WTC11 (cell line): ENCODE measurements around the gene MRPS21. TPM values are rescaled to one million over a fixed set of nuclear protein-coding genes. Genes with fewer than 3 reads are reported as not detected.

Experiments
- ATAC-seq: fragments of 200-7000 bp; cut with Tn5 transposase; 2 replicates; pipeline ENCODE4 v1.10.0; 2021; ENCODE audit warnings: mild to moderate bottlenecking, moderate library complexity
- CTCF ChIA-PET: fragments of 300-600 bp; sonication (Branson Sonifier 250); formaldehyde crosslinking; loops from one replicate; lab custom pipeline; 2021; ENCODE audit warnings: antibody characterized with exemption; lab: Charles Lee
- POLR2A ChIA-PET: fragments of 350-600 bp; sonication (Branson Sonifier 250); formaldehyde crosslinking; loops from one replicate; lab custom pipeline; 2021; ENCODE audit warnings: antibody characterized with exemption; lab: Charles Lee
- DNase-seq: peaks from one replicate; pipeline ENCODE4 v3.0.0; 2021; ENCODE audit warnings: low spot score
- H3K27ac Mint-ChIP-seq: 2 replicates; pipeline ENCODE4 v1.8.0; 2021; ENCODE audit warnings: mixed read lengths
- H3K27me3 Mint-ChIP-seq: 2 replicates; pipeline ENCODE4 v1.8.0; 2021; ENCODE audit warnings: low read depth, mild to moderate bottlenecking, moderate library complexity, mixed read lengths
- H3K36me3 Mint-ChIP-seq: 2 replicates; pipeline ENCODE4 v1.8.0; 2021; ENCODE audit warnings: mixed read lengths
- H3K4me1 Mint-ChIP-seq: 2 replicates; pipeline ENCODE4 v1.8.0; 2022; ENCODE audit warnings: mixed read lengths
- H3K4me3 Mint-ChIP-seq: 2 replicates; pipeline ENCODE4 v1.8.0; 2021; ENCODE audit warnings: mild to moderate bottlenecking, moderate library complexity, mixed read lengths
- H3K9me3 Mint-ChIP-seq: 2 replicates; pipeline ENCODE4 v1.8.0; 2021; ENCODE audit warnings: mixed read lengths
- CBFB ChIP-seq: sonication (generic); formaldehyde crosslinking; IDR thresholded peaks from 2 replicates; pipeline ENCODE4 v1.8.1; 2022; ENCODE audit warnings: mild to moderate bottlenecking, low read depth, missing genetic modification reagents
- EMX1 ChIP-seq: fragments of 250-450 bp; sonication (Bioruptor Pico); IDR thresholded peaks from 2 replicates; pipeline ENCODE4 v1.8.0; 2021; ENCODE audit warnings: mild to moderate bottlenecking
- ESRRA ChIP-seq: sonication (generic); formaldehyde crosslinking; IDR thresholded peaks from 2 replicates; pipeline ENCODE4 v1.8.1; 2022; ENCODE audit warnings: mild to moderate bottlenecking, missing genetic modification reagents, borderline replicate concordance
- ETV6 ChIP-seq: sonication (generic); formaldehyde crosslinking; IDR thresholded peaks from 2 replicates; pipeline ENCODE4 v1.8.1; 2022; ENCODE audit warnings: mild to moderate bottlenecking, missing genetic modification reagents
- GABPB1 ChIP-seq: sonication (generic); formaldehyde crosslinking; IDR thresholded peaks from 2 replicates; pipeline ENCODE4 v1.8.1; 2023; ENCODE audit warnings: mild to moderate bottlenecking, missing genetic modification reagents
- NR1H2 ChIP-seq: sonication (generic); formaldehyde crosslinking; IDR thresholded peaks from 2 replicates; pipeline ENCODE4 v1.9.0; 2021; ENCODE audit warnings: mild to moderate bottlenecking, moderate library complexity, missing genetic modification reagents
- RORB ChIP-seq: fragments of 250-450 bp; sonication (Bioruptor Pico); IDR thresholded peaks from 2 replicates; pipeline ENCODE4 v1.9.0; 2021; ENCODE audit warnings: mild to moderate bottlenecking
- TEAD1 ChIP-seq: sonication (generic); formaldehyde crosslinking; IDR thresholded peaks from 2 replicates; pipeline ENCODE4 v1.8.0; 2022; ENCODE audit warnings: mild to moderate bottlenecking, missing genetic modification reagents
- TP53 ChIP-seq: sonication (generic); formaldehyde crosslinking; IDR thresholded peaks from 2 replicates; pipeline ENCODE4 v1.8.1; 2023; ENCODE audit warnings: mild to moderate bottlenecking, missing genetic modification reagents
- ZNF138 ChIP-seq: sonication (generic); formaldehyde crosslinking; conservative IDR thresholded peaks from 2 replicates; pipeline ENCODE4 v1.8.1; 2022; ENCODE audit warnings: mild to moderate bottlenecking, moderate library complexity, missing genetic modification reagents
- ZNF219 ChIP-seq: sonication (generic); formaldehyde crosslinking; IDR thresholded peaks from 2 replicates; pipeline ENCODE4 v1.8.0; 2023; ENCODE audit warnings: missing genetic modification reagents, mild to moderate bottlenecking, borderline replicate concordance
- ZNF317 ChIP-seq: sonication (generic); formaldehyde crosslinking; IDR thresholded peaks from 2 replicates; pipeline ENCODE4 v1.8.1; 2023; ENCODE audit warnings: low read depth, mild to moderate bottlenecking, moderate library complexity, missing genetic modification reagents, borderline replicate concordance
- ZNF671 ChIP-seq: fragments of 250-450 bp; sonication (Bioruptor Pico); IDR thresholded peaks from 2 replicates; pipeline ENCODE4 v1.8.0; 2021; ENCODE audit warnings: mild to moderate bottlenecking
- total RNA-seq: library from RNA; stranded (reverse); gene quantifications from 3 replicates; pipeline ENCODE4 v1.2.3, GENCODE V29; 2021
- TF ChIP-seq, protein P1 (sequence below): sonication (generic); formaldehyde crosslinking; IDR thresholded peaks from 2 replicates; pipeline ENCODE4 v1.8.0; 2022; ENCODE audit warnings: missing genetic modification reagents
- TF ChIP-seq, protein P2 (sequence below): sonication (generic); formaldehyde crosslinking; IDR thresholded peaks from 2 replicates; pipeline ENCODE4 v1.8.0; 2023; ENCODE audit warnings: mild to moderate bottlenecking, missing genetic modification reagents
- TF ChIP-seq, protein P3 (sequence below): sonication (generic); formaldehyde crosslinking; IDR thresholded peaks from 2 replicates; pipeline ENCODE4 v1.8.1; 2023; ENCODE audit warnings: mild to moderate bottlenecking, missing genetic modification reagents
- TF ChIP-seq, protein P4 (sequence below): fragments of 250-450 bp; sonication (Bioruptor Pico); IDR thresholded peaks from 2 replicates; pipeline ENCODE4 v1.9.0; 2021; ENCODE audit warnings: moderate library complexity, mild to moderate bottlenecking, inconsistent platforms, borderline replicate concordance
- TF ChIP-seq, protein P5 (sequence below): sonication (generic); formaldehyde crosslinking; IDR thresholded peaks from 2 replicates; pipeline ENCODE4 v1.8.1; 2023; ENCODE audit warnings: mild to moderate bottlenecking, missing genetic modification reagents, moderate library complexity

MRPS21 gene
- total RNA-seq, 1 experiment from 2014 or later = 105 TPM

DNA sequence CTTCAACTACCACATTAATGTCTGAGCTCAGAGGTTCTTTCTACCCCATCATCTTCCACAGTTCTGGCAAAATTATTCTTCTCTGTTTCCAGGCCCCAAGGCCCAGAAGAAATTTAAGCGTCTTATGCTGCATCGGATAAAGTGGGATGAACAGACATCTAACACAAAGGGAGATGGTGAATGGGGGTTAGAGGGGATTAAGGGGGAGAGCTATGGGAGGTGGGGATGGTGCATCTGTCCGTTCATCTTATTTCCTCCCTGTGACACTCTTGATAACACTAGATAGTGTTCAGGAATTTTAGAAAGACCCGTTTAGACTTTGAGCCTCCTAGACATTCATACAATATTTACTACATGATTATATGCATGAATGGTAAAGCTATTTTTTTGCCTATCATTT lies 52.7 kb downstream of the MRPS21 start (continued):
- TF ChIP-seq, protein P1, sequence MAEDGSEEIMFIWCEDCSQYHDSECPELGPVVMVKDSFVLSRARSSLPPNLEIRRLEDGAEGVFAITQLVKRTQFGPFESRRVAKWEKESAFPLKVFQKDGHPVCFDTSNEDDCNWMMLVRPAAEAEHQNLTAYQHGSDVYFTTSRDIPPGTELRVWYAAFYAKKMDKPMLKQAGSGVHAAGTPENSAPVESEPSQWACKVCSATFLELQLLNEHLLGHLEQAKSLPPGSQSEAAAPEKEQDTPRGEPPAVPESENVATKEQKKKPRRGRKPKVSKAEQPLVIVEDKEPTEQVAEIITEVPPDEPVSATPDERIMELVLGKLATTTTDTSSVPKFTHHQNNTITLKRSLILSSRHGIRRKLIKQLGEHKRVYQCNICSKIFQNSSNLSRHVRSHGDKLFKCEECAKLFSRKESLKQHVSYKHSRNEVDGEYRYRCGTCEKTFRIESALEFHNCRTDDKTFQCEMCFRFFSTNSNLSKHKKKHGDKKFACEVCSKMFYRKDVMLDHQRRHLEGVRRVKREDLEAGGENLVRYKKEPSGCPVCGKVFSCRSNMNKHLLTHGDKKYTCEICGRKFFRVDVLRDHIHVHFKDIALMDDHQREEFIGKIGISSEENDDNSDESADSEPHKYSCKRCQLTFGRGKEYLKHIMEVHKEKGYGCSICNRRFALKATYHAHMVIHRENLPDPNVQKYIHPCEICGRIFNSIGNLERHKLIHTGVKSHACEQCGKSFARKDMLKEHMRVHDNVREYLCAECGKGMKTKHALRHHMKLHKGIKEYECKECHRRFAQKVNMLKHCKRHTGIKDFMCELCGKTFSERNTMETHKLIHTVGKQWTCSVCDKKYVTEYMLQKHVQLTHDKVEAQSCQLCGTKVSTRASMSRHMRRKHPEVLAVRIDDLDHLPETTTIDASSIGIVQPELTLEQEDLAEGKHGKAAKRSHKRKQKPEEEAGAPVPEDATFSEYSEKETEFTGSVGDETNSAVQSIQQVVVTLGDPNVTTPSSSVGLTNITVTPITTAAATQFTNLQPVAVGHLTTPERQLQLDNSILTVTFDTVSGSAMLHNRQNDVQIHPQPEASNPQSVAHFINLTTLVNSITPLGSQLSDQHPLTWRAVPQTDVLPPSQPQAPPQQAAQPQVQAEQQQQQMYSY (CRISPR knock-in tag) = no peak
- TF ChIP-seq CBFB (no peak), TP53 (no peak), TEAD1 (CRISPR knock-in tag) (no peak), NR1H2 (CRISPR knock-in tag) (no peak), ETV6 (no peak)
- TF ChIP-seq, protein P2, sequence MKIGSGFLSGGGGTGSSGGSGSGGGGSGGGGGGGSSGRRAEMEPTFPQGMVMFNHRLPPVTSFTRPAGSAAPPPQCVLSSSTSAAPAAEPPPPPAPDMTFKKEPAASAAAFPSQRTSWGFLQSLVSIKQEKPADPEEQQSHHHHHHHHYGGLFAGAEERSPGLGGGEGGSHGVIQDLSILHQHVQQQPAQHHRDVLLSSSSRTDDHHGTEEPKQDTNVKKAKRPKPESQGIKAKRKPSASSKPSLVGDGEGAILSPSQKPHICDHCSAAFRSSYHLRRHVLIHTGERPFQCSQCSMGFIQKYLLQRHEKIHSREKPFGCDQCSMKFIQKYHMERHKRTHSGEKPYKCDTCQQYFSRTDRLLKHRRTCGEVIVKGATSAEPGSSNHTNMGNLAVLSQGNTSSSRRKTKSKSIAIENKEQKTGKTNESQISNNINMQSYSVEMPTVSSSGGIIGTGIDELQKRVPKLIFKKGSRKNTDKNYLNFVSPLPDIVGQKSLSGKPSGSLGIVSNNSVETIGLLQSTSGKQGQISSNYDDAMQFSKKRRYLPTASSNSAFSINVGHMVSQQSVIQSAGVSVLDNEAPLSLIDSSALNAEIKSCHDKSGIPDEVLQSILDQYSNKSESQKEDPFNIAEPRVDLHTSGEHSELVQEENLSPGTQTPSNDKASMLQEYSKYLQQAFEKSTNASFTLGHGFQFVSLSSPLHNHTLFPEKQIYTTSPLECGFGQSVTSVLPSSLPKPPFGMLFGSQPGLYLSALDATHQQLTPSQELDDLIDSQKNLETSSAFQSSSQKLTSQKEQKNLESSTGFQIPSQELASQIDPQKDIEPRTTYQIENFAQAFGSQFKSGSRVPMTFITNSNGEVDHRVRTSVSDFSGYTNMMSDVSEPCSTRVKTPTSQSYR (CRISPR knock-in tag) = no peak

DNA sequence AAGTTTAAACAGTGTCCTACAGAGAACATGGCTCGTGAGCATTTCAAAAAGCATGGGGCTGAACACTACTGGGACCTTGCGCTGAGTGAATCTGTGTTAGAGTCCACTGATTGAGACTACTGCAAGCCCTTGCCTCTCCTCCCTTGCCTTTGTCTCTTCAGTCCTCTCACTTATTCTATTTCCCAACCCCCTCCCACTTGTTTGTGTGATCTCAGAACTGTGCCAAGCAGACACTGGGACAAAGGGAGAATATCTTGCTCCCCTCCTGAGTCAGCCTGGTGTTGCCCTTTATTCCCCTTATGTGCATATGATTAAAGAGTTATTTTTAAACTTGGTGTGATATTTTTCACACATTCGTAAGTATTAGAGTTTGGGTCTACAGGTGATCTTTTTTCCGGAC lies 59.2 kb downstream of the MRPS21 start:
- H3K27ac Mint-ChIP-seq = no peak overlapping the region
- DNase-seq (no peak), ATAC-seq (no peak)
- H3K27me3 Mint-ChIP-seq = no peaks in the 10 kb centered on the region
- CTCF ChIA-PET = no interaction called here
- H3K36me3 Mint-ChIP-seq = peaks cover 53% of the 10 kb centered on the region
- no peak overlapping the region for H3K4me3 Mint-ChIP-seq
- H3K9me3 Mint-ChIP-seq = peaks cover under 1% of the 10 kb centered on the region; the same call in 1 of the 2 replicates
- H3K4me1 Mint-ChIP-seq = no peaks in the 10 kb centered on the region
- TF ChIP-seq GABPB1 (CRISPR knock-in tag) (no peak), ZNF317 (no peak), ESRRA (CRISPR knock-in tag) (no peak), ZNF138 (no peak), TEAD1 (CRISPR knock-in tag) (no peak), CBFB (no peak), EMX1 (no peak), ZNF671 (CRISPR knock-in tag) (no peak), RORB (CRISPR knock-in tag) (no peak), ZNF219 (CRISPR knock-in tag) (no peak)
- TF ChIP-seq, protein P3, sequence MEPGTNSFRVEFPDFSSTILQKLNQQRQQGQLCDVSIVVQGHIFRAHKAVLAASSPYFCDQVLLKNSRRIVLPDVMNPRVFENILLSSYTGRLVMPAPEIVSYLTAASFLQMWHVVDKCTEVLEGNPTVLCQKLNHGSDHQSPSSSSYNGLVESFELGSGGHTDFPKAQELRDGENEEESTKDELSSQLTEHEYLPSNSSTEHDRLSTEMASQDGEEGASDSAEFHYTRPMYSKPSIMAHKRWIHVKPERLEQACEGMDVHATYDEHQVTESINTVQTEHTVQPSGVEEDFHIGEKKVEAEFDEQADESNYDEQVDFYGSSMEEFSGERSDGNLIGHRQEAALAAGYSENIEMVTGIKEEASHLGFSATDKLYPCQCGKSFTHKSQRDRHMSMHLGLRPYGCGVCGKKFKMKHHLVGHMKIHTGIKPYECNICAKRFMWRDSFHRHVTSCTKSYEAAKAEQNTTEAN = no peak
- TF ChIP-seq, protein P4, sequence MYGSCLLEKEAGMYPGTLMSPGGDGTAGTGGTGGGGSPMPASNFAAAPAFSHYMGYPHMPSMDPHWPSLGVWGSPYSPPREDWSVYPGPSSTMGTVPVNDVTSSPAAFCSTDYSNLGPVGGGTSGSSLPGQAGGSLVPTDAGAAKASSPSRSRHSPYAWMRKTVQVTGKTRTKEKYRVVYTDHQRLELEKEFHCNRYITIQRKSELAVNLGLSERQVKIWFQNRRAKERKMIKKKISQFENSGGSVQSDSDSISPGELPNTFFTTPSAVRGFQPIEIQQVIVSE (CRISPR knock-in tag) = no peak
- TF ChIP-seq, protein P5, sequence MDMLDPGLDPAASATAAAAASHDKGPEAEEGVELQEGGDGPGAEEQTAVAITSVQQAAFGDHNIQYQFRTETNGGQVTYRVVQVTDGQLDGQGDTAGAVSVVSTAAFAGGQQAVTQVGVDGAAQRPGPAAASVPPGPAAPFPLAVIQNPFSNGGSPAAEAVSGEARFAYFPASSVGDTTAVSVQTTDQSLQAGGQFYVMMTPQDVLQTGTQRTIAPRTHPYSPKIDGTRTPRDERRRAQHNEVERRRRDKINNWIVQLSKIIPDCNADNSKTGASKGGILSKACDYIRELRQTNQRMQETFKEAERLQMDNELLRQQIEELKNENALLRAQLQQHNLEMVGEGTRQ (CRISPR knock-in tag) = no peak
- POLR2A ChIA-PET = interaction anchor here (0.6 kb wide), 1 partner anchor 1621 kb away, joined by 3 read pairs; no protein-coding TSS in a partner anchor

Other genes starting within 250 kb of the MRPS21 start
- gene VPS45, start 226.1 kb upstream of the MRPS21 start, total RNA-seq = 26.1 to 28.2 TPM (median 27.3 TPM) in 3 replicates
- gene PLEKHO1, start 143.9 kb upstream of the MRPS21 start, total RNA-seq = 23.3 to 27.0 TPM (median 25.7 TPM) in 3 replicates
- gene ANP32E, start 57.7 kb upstream of the MRPS21 start, total RNA-seq = 101 to 119 TPM (median 104 TPM) in 3 replicates
- gene CA14, start 36.1 kb upstream of the MRPS21 start, total RNA-seq = 35.3 to 46.9 TPM (median 45.0 TPM) in 3 replicates
- gene APH1A, start 24.8 kb upstream of the MRPS21 start, total RNA-seq = 110 to 120 TPM (median 113 TPM) in 3 replicates
- gene C1orf54, start 21.1 kb upstream of the MRPS21 start, total RNA-seq = 10.3 to 19.0 TPM (median 18.0 TPM) in 3 replicates
- gene CIART, start 11.3 kb upstream of the MRPS21 start, total RNA-seq = 7.8 to 10.5 TPM (median 8.1 TPM) in 3 replicates
- gene PRPF3, start 27.7 kb downstream of the MRPS21 start, total RNA-seq = 56.7 to 67.8 TPM (median 60.3 TPM) in 3 replicates
- gene RPRD2, start 70.3 kb downstream of the MRPS21 start, total RNA-seq = 25.4 to 26.4 TPM (median 26.1 TPM) in 3 replicates
- 42.9 to 51.1 TPM (median 49.7 TPM) in 3 replicates for gene TARS2, start 193.6 kb downstream of the MRPS21 start, total RNA-seq
- gene ECM1, start 214.2 kb downstream of the MRPS21 start, total RNA-seq = 0.69 to 1.6 TPM (median 0.76 TPM) in 3 replicates
- gene FALEC, start 221.9 kb downstream of the MRPS21 start, total RNA-seq = 0.71 to 1.2 TPM (median 1.0 TPM) in 3 replicates